K562 (cell line): ENCODE measurements around the gene SECISBP2. TPM values are rescaled to one million over a fixed set of nuclear protein-coding genes. Genes with fewer than 3 reads are reported as not detected.

ENCODE experiments used
- BDP1 ChIP-seq: IDR thresholded peaks from 3 replicates; pipeline ENCODE4 v1.6.1; 2011; ENCODE audit not compliant: insufficient read length, insufficient read depth
- C11orf30 ChIP-seq: fragments of 450-650 bp; IDR thresholded peaks from 2 replicates; pipeline ENCODE4 v1.6.1; 2016; ENCODE audit warnings: low read depth, mild to moderate bottlenecking
- CEBPG ChIP-seq, 3 experiments: fragments of 200-800 bp in 1 of 3; sonication (Bioruptor generic) in 1 of 3; sonication (generic) in 1 of 3; formaldehyde crosslinking in 1 of 3; IDR thresholded peaks in 2 of 3; conservative IDR thresholded peaks in 1 of 3; 2 replicates each; pipeline versions ENCODE4 v1.6.1 to v1.8.0; 2016 to 2022; ENCODE audit warnings: missing compliant biosample characterization in 2 of 3, missing genetic modification characterization in 2 of 3, mild to moderate bottlenecking in 1 of 3, missing genetic modification reagents in 1 of 3
- CREB1 ChIP-seq, 2 experiments: sonication (generic) in 1 of 2; formaldehyde crosslinking in 1 of 2; IDR thresholded peaks; 2 replicates each; pipeline versions ENCODE4 v1.6.1 to v1.8.0; 2012 to 2022; ENCODE audit warnings: inconsistent platforms in 1 of 2, mild to moderate bottlenecking in 1 of 2, missing genetic modification reagents in 1 of 2, moderate library complexity in 1 of 2
- CSDE1 ChIP-seq, 2 experiments: fragments of 450-650 bp; IDR thresholded peaks; 2 replicates each; pipeline ENCODE4 v1.6.1; 2016; ENCODE audit warnings: mild to moderate bottlenecking in 1 of 2
- HEY1 ChIP-seq: fragments of 250-450 bp; sonication (Bioruptor Pico); IDR thresholded peaks from 2 replicates; pipeline ENCODE4 v1.5.0; 2020; ENCODE audit warnings: mild to moderate bottlenecking, moderate library complexity, borderline replicate concordance
- MAFK ChIP-seq: IDR thresholded peaks from 2 replicates; pipeline ENCODE4 v1.6.1; 2011; ENCODE audit warnings: low read length, improper control_type of control experiment
- NR1H2 ChIP-seq: sonication (generic); formaldehyde crosslinking; IDR thresholded peaks from 2 replicates; pipeline ENCODE4 v1.4.0; 2020; ENCODE audit warnings: mild to moderate bottlenecking, missing genetic modification reagents
- PML ChIP-seq: IDR thresholded peaks from 2 replicates; pipeline ENCODE4 v1.6.1; 2012; ENCODE audit warnings: low read length, inconsistent platforms
- SMAD3 ChIP-seq: fragments of 450-650 bp; formaldehyde crosslinking; conservative IDR thresholded peaks from 2 replicates; pipeline ENCODE4 v1.4.0; 2020; ENCODE audit warnings: mild to moderate bottlenecking
- STAT5B ChIP-seq: fragments of 250-450 bp; sonication (Bioruptor Pico); IDR thresholded peaks from 2 replicates; pipeline ENCODE4 v1.8.0; 2021; ENCODE audit warnings: mild to moderate bottlenecking, inconsistent platforms
- TBL1XR1 ChIP-seq, 2 experiments: IDR thresholded peaks; 2 replicates each; pipeline ENCODE4 v1.6.1; 2012; ENCODE audit warnings: improper control_type of control experiment in 2 of 2, low read length in 2 of 2, mild to moderate bottlenecking in 1 of 2
- TOE1 ChIP-seq, 2 experiments: fragments of 450-650 bp in 1 of 2; sonication (generic) in 1 of 2; formaldehyde crosslinking in 1 of 2; IDR thresholded peaks; 2 replicates each; pipeline versions ENCODE4 v1.7.1 to v1.8.0; 2016 to 2022; ENCODE audit warnings: borderline replicate concordance in 2 of 2, mild to moderate bottlenecking in 2 of 2, antibody characterized with exemption in 1 of 2, inconsistent platforms in 1 of 2, low read depth in 1 of 2, missing genetic modification reagents in 1 of 2, moderate library complexity in 1 of 2
- U2AF1 ChIP-seq: fragments of 200-400 bp; formaldehyde crosslinking; optimal IDR thresholded peaks from 2 replicates; pipeline ENCODE3; 2017; ENCODE audit warnings: mild to moderate bottlenecking, low read depth, low read length, moderate library complexity
- ZNF12 ChIP-seq: sonication (generic); formaldehyde crosslinking; IDR thresholded peaks from 2 replicates; pipeline ENCODE4 v1.4.0; 2020; ENCODE audit warnings: mild to moderate bottlenecking, missing genetic modification reagents
- ZNF175 ChIP-seq: fragments of 200-800 bp; sonication (Bioruptor generic); IDR thresholded peaks from 2 replicates; pipeline ENCODE4 v1.6.1; 2016; ENCODE audit warnings: low read depth, mild to moderate bottlenecking, missing genetic modification characterization, missing compliant biosample characterization
- polyA plus RNA-seq, 8 experiments: library from polyadenylated mRNA; depleted of rRNA in 4 of 8; stranded (reverse) in 5 of 8; unstranded in 3 of 8; fragments of >200 nt; fragmentation: Nextera tagmentation in 2 of 8; fragmentation: Illumina TruSeq in 1 of 8; extraction: Ambion mirVana in 2 of 8; extraction: Trizol in 1 of 8; gene quantifications; 2 replicates each; pipeline versions ENCODE4 v1.2.1 to v1.2.3, GENCODE V29; 2011 to 2014; ENCODE audit warnings: inconsistent platforms in 1 of 8, missing spikeins in 1 of 8
- total RNA-seq, 7 experiments: library from RNA; depleted of rRNA in 6 of 7; stranded (reverse); fragments of >200 nt in 6 of 7; fragmentation: Illumina TruSeq in 2 of 7; extraction: Trizol in 2 of 7; gene quantifications; 2 replicates each; pipeline versions ENCODE4 v1.2.1 to v1.2.3, GENCODE V29; 2011 to 2021; ENCODE audit warnings: low replicate concordance in 1 of 7
- TF ChIP-seq, protein P1 (sequence below): fragments of 450-650 bp; formaldehyde crosslinking; IDR thresholded peaks from 2 replicates; pipeline ENCODE4 v1.4.0; 2022; ENCODE audit warnings: missing genetic modification characterization
- TF ChIP-seq, protein P2 (sequence below): sonication (generic); formaldehyde crosslinking; IDR thresholded peaks from 2 replicates; pipeline ENCODE4 v1.9.0; 2022; ENCODE audit warnings: mild to moderate bottlenecking, missing genetic modification reagents
- TF ChIP-seq, protein P3 (sequence below): fragments of 250-450 bp; sonication (Bioruptor Pico); IDR thresholded peaks from 2 replicates; pipeline ENCODE4 v1.4.0; 2020

Gene SECISBP2
- total and polyA plus RNA-seq, 9 of the 15 experiments (the other 6 are each of a cell fraction or from before 2014, with no cell fraction given): 3.2 to 41.6 (median 26.1) TPM

GRCh38 chr9:89310475-89311345 is 7.6 kb upstream of the SECISBP2 start, which contains the start of gene CKS2 (continued):
- TF ChIP-seq CREB1 (IDR thresholded peaks at IDR 0.05) (peak; percentile 89), CREB1 (CRISPR knock-in tag; IDR thresholded peaks at IDR 0.05) (peak; percentile 90), U2AF1 (no peak), ZNF12 (no peak), CEBPG (CRISPR knock-in tag; IDR thresholded peaks at IDR 0.05) (no peak), CEBPG (tag; conservative IDR thresholded peaks at IDR 0.05 in 1 of 2, IDR thresholded peaks at IDR 0.05 in 1 of 2) (no peak), NR1H2 (CRISPR knock-in tag) (no peak), STAT5B (CRISPR knock-in tag) (no peak), HEY1 (CRISPR knock-in tag) (no peak), MAFK (no peak), SMAD3 (CRISPR knock-in tag) (no peak), BDP1 (no peak), ZNF175 (CRISPR knock-in tag) (no peak), TBL1XR1 (IDR thresholded peaks at IDR 0.05; ENCODE audit: low read length in 2 of 2) (no peak), C11orf30 (peak; percentile 82), TOE1 (IDR thresholded peaks at IDR 0.05; ENCODE audit: borderline replicate concordance) (peak; percentile 83; the same call in 1 of the 2 replicates), TOE1 (CRISPR knock-in tag; IDR thresholded peaks at IDR 0.05; ENCODE audit: borderline replicate concordance, low read depth) (no peak), CSDE1 (IDR thresholded peaks at IDR 0.05) (no peak), PML (peak; percentile 78)
- TF ChIP-seq, protein P1, sequence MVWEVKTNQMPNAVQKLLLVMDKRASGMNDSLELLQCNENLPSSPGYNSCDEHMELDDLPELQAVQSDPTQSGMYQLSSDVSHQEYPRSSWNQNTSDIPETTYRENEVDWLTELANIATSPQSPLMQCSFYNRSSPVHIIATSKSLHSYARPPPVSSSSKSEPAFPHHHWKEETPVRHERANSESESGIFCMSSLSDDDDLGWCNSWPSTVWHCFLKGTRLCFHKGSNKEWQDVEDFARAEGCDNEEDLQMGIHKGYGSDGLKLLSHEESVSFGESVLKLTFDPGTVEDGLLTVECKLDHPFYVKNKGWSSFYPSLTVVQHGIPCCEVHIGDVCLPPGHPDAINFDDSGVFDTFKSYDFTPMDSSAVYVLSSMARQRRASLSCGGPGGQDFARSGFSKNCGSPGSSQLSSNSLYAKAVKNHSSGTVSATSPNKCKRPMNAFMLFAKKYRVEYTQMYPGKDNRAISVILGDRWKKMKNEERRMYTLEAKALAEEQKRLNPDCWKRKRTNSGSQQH (CRISPR knock-in tag): no peak
- TF ChIP-seq, protein P2, sequence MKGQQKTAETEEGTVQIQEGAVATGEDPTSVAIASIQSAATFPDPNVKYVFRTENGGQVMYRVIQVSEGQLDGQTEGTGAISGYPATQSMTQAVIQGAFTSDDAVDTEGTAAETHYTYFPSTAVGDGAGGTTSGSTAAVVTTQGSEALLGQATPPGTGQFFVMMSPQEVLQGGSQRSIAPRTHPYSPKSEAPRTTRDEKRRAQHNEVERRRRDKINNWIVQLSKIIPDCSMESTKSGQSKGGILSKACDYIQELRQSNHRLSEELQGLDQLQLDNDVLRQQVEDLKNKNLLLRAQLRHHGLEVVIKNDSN: peak; percentile 83
- TF ChIP-seq, protein P3, sequence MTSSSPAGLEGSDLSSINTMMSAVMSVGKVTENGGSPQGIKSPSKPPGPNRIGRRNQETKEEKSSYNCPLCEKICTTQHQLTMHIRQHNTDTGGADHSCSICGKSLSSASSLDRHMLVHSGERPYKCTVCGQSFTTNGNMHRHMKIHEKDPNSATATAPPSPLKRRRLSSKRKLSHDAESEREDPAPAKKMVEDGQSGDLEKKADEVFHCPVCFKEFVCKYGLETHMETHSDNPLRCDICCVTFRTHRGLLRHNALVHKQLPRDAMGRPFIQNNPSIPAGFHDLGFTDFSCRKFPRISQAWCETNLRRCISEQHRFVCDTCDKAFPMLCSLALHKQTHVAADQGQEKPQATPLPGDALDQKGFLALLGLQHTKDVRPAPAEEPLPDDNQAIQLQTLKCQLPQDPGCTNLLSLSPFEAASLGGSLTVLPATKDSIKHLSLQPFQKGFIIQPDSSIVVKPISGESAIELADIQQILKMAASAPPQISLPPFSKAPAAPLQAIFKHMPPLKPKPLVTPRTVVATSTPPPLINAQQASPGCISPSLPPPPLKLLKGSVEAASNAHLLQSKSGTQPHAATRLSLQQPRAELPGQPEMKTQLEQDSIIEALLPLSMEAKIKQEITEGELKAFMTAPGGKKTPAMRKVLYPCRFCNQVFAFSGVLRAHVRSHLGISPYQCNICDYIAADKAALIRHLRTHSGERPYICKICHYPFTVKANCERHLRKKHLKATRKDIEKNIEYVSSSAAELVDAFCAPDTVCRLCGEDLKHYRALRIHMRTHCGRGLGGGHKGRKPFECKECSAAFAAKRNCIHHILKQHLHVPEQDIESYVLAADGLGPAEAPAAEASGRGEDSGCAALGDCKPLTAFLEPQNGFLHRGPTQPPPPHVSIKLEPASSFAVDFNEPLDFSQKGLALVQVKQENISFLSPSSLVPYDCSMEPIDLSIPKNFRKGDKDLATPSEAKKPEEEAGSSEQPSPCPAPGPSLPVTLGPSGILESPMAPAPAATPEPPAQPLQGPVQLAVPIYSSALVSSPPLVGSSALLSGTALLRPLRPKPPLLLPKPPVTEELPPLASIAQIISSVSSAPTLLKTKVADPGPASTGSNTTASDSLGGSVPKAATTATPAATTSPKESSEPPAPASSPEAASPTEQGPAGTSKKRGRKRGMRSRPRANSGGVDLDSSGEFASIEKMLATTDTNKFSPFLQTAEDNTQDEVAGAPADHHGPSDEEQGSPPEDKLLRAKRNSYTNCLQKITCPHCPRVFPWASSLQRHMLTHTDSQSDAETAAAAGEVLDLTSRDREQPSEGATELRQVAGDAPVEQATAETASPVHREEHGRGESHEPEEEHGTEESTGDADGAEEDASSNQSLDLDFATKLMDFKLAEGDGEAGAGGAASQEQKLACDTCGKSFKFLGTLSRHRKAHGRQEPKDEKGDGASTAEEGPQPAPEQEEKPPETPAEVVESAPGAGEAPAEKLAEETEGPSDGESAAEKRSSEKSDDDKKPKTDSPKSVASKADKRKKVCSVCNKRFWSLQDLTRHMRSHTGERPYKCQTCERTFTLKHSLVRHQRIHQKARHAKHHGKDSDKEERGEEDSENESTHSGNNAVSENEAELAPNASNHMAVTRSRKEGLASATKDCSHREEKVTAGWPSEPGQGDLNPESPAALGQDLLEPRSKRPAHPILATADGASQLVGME (CRISPR knock-in tag): no peak
